Adipose tissue (tissue), 3 donors: ENCODE results near the gene ACTRT2. TPM values are rescaled to one million over a fixed set of nuclear protein-coding genes. Genes with fewer than 3 reads are reported as not detected.

Experiments
- H3K27ac ChIP-seq: one replicate; pipeline ENCODE4 v1.5.1; 2013; ENCODE audit warnings: low read depth, low read length
- WGBS, 3 donors: extraction: QIAGEN DNeasy Blood & Tissue Kit; methylation state at CpG; one replicate each; pipeline ENCODE4 v1.1.7; 2013; 5-methylcytosine and 5-hydroxymethylcytosine counted together
- polyA plus RNA-seq, 3 donors: library from polyadenylated mRNA; stranded (reverse); fragments of 200-250 nt; gene quantifications; one replicate each; pipeline ENCODE4 v1.2.3, GENCODE V29; 2013
- donor health status: healthy with polysubstance abuse.
- donor health status: Bipolar disorder and iron deficiency.
- donor health status: healthy.

ACTRT2 gene
- polyA plus RNA-seq, 3 donors, result not detected

GRCh38 chr1:3013371-3014049 lies 7.8 kb upstream of the ACTRT2 start:
- no peak overlapping the region for H3K27ac ChIP-seq
- 73 to 90% (median 81%) methylated on average over 15 of the region's 15 CpGs for WGBS, 3 donors

GRCh38 chr1:3014050-3014440 lies 7.2 kb upstream of the ACTRT2 start:
- no peak overlapping the region for H3K27ac ChIP-seq
- WGBS, 3 donors, result 71 to 85% (median 73%) methylated on average over 10 of the region's 10 CpGs

- no peak overlapping the region for H3K27ac ChIP-seq
Measured at GRCh38 chr1:3014443-3015268, 6.6 kb upstream of the ACTRT2 start.

GRCh38 chr1:3015269-3015635 lies 6.0 kb upstream of the ACTRT2 start:
- WGBS, 3 donors, result 67 to 87% (median 81%) methylated on average over 10 of the region's 10 CpGs
- no peak overlapping the region for H3K27ac ChIP-seq

More at GRCh38 chr1:3014443-3015268, 6.6 kb upstream of the ACTRT2 start:
- WGBS, 3 donors, result 65 to 82% (median 66%) methylated on average over 26 of the region's 26 CpGs

- WGBS, 3 donors, result 76 to 88% (median 83%) methylated on average over 5 of the region's 5 CpGs
- H3K27ac ChIP-seq, result no peak overlapping the region
Measured at GRCh38 chr1:3015744-3016143, 5.5 kb upstream of the ACTRT2 start.

GRCh38 chr1:3016641-3017439 lies 4.4 kb upstream of the ACTRT2 start:
- no peak overlapping the region for H3K27ac ChIP-seq
- 73 to 83% (median 83%) methylated on average over 21 to 22 of the region's 22 CpGs for WGBS, 3 donors

GRCh38 chr1:3017440-3018050 lies 3.7 kb upstream of the ACTRT2 start:
- H3K27ac ChIP-seq, result no peak overlapping the region
- 70 to 83% (median 73%) methylated on average over 16 to 17 of the region's 17 CpGs for WGBS, 3 donors

GRCh38 chr1:3018051-3018471 lies 3.2 kb upstream of the ACTRT2 start:
- H3K27ac ChIP-seq, result no peak overlapping the region
- 92 to 94% (median 93%) methylated on average over 16 of the region's 16 CpGs for WGBS, 3 donors

GRCh38 chr1:3018576-3018975 lies 2.7 kb upstream of the ACTRT2 start:
- 89 to 91% (median 90%) methylated on average over 16 of the region's 16 CpGs for WGBS, 3 donors
- no peak overlapping the region for H3K27ac ChIP-seq

GRCh38 chr1:3019007-3019515 lies 2.2 kb upstream of the ACTRT2 start:
- 90 to 92% (median 92%) methylated on average over 9 to 11 of the region's 11 CpGs for WGBS, 3 donors
- no peak overlapping the region for H3K27ac ChIP-seq

- WGBS, 3 donors, result 91 to 95% (median 93%) methylated on average over 24 of the region's 24 CpGs
Measured at GRCh38 chr1:3019516-3020051, 1.7 kb upstream of the ACTRT2 start.

GRCh38 chr1:3020263-3020909 lies 881 bp upstream of the ACTRT2 start:
- no peak overlapping the region for H3K27ac ChIP-seq
- WGBS, 3 donors, result 89 to 95% (median 89%) methylated on average over 12 of the region's 12 CpGs

More at GRCh38 chr1:3019516-3020051, 1.7 kb upstream of the ACTRT2 start:
- H3K27ac ChIP-seq, result no peak overlapping the region

GRCh38 chr1:3021801-3022401 lies 634 bp downstream of the ACTRT2 start:
- 85 to 91% (median 86%) methylated on average over 28 of the region's 28 CpGs for WGBS, 3 donors
- no peak overlapping the region for H3K27ac ChIP-seq

- no peak overlapping the region for H3K27ac ChIP-seq
- 88 to 94% (median 92%) methylated on average over 18 of the region's 18 CpGs for WGBS, 3 donors
Measured at GRCh38 chr1:3022511-3022973, 1.3 kb downstream of the ACTRT2 start.

- no peak overlapping the region for H3K27ac ChIP-seq
- WGBS, 3 donors, result 71 to 80% (median 76%) methylated on average over 12 to 14 of the region's 14 CpGs
Measured at GRCh38 chr1:3022976-3023375, 1.7 kb downstream of the ACTRT2 start.

- no peak overlapping the region for H3K27ac ChIP-seq
- WGBS, 3 donors, result 74 to 82% (median 81%) methylated on average over 9 of the region's 9 CpGs
Measured at GRCh38 chr1:3024019-3024418, 2.8 kb downstream of the ACTRT2 start.

GRCh38 chr1:3024588-3024987 lies 3.3 kb downstream of the ACTRT2 start:
- WGBS, 3 donors, result 85 to 89% (median 87%) methylated on average over 11 of the region's 11 CpGs
- no peak overlapping the region for H3K27ac ChIP-seq
